ENCODE data around the gene SLC27A4.

SLC27A4 gene

DNA sequence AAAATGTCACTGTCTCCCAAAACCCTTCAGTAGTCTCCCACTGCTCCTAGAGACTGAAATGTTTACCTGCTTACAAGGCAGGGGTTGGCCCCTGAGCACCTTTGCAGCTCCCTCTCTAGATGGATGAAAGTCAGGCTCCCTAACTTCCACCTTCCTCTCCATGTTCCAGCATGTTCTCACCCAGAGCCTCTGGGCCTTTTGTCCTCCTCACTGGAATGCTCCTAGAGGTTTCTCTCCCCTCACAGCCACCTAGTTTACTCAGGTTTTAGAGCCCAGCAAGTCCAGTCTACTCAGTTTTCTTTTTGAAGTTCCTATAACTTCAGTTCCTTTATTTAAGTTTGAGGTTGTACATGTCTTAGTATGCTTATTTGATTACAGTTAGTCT is 30.0 kb downstream of the SLC27A4 start:
- FAIRE-seq: no peak

DNA sequence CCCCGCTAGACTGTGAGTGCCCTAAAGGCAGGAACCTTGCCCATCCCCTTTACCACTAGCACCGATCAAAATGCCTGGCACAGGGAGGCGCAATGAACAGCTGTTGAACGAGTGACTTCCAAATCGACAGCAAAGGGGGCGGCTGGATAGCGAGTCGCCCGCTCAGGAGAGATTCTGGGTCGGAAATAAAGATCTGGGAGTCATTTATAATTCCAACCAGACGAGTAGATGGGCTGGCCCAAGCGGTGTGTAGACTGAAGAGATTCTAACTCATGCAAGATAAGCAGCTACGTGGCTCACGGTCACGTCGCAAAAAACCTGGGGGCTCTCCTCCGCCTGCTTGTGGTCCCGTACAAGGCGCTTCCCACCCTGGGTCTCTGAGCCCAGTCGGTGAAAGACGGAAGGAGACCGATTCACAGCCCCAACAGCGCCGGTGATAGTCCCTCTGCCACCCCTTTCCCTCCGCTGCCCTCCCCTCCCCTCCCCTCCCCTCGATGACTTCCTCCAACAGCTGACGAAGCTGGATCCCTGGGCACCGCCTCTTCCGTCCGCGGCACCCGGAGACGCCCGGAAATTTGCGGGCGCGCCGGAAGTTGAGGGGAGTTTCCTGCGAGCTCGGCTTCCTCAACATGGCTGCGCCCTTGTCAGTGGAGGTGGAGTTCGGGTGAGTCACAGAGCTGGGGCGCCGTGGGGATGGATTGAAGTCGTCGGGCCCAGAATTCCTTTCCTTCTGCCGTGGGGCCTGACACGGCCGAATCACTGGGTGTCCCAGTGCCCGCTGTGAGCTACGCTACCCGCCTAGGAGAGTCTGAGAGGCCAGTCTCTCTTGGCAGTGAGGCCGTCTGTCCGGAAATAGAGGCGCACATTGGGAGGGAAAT is 30.7 kb downstream of the SLC27A4 start, which contains the start of gene URM1:
Gene URM1 (plus strand): TSS at position 623 of the 878 bp plus-strand sequence. CDS start 7 bp downstream, at position 630.
- FAIRE-seq: no peak

DNA sequence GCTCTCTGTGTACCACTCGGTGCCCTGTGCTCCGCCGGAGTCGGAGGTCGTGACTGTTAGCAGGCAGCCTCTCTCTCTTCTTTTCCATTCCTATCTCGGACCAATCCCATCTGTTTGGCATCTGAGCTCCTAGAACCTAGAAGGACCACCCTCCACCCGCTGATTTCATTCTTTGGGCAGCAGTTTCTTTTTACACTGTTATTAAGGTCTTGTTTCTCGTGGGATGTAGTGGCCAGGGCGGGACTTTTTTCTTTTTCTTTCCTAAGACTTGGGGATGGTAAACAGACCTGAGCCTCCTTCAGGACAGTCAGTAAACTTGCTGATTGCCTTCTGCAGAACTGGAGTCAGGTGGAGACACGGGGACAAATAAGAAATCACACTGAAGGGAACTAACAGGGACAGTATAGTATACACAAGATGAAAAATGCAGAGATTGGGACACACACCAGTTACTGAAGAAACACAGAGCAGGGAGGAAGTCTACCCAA is 31.3 kb downstream of the SLC27A4 start:
- FAIRE-seq: no peak

DNA sequence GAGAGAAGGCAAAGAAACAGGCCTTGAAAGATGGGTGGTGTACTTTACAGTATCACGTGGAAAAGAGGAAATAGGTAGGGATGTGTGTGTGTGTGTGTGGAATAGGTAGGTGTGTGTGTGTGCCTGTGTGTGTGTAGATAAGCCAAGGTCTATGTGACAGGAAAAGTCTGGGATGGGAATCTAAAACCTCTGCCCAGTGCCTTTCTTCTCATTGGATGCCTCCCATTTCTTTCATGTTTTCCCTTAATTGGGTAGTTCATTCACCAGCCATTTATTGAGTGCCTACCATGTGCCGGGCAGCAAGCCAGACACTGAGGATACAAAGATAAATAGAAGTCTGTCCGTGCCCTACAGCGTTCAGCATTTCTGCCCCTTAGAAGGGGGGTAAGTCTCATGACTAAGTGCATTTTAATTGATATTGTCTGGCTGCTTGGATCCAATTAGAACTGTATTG is 31.9 kb downstream of the SLC27A4 start:
- no peak for FAIRE-seq

DNA sequence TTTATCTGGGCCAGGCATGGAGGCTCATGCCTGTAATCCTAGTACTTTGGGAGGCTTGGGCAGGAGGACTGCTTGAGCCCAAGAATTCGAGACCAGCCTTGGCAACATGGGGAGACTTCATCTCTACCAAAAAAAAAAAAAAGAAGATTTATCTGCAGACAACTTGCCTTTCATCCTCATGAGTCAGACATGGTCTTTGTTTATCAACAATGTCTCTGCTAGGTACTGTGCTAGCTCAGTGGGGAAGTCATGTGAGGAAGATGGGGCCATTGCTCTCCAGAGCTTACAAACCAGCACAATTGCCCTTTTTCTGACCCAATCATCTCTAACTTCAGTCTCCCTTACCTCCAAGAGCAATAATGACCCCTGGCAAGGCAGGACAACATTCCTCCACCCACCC is 32.5 kb downstream of the SLC27A4 start:
- no peak for FAIRE-seq

DNA sequence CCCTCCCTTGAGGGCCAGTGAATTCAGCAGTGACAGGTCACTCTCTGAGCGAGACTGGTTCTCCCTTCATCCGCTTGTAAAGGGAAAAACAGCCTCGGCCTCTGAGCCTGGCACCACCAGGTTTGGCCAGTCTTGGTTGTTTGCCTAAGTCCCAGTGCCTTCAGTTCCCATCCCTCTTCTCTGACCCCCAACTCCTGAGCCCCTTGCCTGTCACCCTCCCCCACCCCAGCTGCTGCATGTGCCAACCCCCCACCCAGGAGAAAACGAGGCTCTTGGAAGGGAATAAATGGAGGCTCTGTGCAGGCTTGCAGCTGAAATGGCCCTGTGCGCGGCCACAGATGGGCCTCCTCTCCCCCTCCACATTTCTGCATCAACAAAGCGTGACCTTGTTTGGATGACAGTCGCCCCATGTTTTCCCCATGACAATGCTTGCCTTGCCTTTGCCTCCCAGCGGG is 33.9 kb downstream of the SLC27A4 start:
- FAIRE-seq: no peak

DNA sequence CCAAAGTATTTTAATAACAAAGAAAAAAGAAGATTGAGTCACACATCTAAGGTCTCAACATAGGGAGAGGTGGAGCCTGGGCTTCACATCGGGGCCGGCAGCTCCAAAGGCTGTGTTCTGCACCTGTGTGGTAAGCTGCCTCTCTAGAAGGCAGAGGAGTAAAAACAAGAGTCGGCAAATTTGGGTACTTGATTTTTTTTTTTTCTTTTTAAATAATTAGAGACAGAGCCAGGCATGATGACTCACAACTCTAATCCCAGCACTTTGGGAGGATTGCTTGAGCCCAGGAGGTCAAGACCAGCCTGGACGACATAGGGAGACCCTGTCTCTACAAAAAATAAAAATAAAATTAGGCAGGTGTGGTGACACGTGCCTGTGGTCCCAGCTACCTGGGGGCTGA is 35.5 kb downstream of the SLC27A4 start:
- FAIRE-seq: no peak

DNA sequence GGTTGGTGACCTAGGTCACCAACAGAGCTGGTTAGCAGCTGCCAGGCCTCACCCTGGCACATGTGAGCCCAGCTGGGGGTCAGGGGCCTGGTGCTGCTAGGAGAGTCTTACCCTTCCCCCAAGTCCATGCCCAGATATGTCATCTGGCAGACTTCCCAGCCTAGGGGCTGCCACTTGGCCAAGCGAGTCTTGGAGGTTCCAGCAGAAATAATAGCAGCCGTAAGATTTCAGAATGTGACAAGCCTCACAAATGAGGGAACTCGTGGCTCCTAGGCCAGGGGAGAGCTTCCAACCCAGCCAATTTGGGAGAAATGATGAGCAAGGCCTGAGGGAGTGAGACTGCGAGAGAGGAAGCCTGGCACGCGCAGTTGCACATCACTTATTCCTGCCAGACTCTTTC is 41.9 kb downstream of the SLC27A4 start:
- FAIRE-seq: no peak

DNA sequence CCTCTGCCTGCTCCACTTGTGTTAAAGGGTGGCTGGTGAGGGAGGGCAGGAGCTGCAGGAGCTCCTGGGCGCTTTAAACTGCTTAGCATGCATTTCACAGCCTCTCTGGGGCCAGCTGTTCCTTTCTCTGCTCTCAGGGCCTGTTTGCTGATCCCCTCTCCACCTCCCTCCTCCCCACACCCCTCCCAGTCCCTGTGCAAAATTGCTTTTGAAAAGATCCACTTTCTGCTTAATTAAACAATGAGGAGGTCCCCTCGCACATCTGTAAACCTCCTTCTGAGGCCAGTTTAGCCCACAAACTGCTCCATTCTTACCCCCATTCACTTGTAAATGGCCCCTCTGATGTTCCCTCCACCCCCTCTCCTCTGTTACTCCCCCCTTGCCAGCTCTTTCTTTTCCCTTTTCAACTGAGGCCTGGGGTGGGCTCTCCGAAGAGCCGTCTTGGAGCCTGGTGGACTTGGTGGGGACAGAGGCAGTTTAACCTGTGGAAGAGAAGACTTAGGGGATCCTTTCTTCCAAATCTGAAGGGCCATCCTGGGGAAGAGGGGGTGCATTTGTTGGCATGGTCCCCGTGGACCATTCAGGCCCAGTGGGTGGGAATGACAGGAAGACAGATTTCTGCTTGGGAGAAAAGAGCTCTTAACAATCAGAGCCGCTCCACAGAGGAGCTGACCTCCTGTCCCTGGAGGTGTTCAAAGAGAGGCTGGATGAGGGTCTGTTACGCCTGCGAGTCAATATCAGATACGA is 42.9 kb downstream of the SLC27A4 start:
- FAIRE-seq: no peak

DNA sequence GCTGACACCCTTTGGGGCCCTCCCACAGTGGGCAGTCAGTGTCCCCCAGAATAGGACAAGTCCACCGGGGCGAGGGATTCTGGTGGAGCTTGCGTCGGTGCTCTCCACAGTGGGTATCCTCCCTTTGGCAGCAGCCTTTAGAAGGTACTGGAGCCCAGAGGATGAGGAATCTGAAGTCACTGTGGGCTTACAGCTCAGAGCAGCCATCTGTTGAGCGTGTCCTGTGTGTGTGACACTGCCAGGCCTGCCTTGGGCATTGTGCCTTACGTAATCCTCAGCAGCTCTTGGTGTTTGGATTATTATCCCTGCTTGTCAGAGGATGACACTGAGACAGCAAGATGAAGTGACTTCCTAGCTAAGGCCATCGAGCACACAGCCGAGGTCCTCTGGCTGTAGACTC is 43.5 kb downstream of the SLC27A4 start:
- FAIRE-seq: no peak

DNA sequence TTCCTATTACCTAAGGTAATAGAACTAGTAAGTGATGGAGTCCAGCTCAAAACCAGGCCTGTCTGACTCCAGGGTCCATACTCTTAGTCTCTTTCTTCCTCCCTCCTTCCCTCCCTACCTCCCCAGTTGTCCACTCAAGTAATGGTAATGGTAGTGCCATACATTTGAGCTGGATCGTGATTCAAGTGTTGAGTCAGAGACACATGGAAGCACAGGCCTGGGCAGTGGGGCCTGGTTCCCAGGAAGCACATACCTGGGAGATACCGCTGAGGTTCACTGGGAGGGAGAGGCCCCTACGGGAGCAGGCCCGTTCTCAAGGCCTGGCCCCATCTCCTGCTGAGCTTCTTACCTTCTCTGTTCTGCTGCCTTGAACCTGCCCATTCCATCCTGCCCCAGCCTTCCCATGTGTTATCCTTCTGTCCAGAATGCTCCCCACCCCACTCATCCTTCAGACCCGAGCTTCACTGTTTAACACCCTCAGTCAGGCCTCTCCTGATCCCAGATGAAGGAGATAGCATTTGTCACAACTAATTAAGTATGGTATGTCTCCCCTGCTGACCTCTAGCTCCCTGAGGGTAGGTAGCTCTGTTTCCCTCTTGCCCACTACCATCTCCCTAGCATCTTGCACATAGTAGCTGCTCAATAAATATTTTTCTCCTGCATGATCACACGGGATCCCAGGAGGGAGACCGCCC is 44.6 kb downstream of the SLC27A4 start:
- no peak for FAIRE-seq

DNA sequence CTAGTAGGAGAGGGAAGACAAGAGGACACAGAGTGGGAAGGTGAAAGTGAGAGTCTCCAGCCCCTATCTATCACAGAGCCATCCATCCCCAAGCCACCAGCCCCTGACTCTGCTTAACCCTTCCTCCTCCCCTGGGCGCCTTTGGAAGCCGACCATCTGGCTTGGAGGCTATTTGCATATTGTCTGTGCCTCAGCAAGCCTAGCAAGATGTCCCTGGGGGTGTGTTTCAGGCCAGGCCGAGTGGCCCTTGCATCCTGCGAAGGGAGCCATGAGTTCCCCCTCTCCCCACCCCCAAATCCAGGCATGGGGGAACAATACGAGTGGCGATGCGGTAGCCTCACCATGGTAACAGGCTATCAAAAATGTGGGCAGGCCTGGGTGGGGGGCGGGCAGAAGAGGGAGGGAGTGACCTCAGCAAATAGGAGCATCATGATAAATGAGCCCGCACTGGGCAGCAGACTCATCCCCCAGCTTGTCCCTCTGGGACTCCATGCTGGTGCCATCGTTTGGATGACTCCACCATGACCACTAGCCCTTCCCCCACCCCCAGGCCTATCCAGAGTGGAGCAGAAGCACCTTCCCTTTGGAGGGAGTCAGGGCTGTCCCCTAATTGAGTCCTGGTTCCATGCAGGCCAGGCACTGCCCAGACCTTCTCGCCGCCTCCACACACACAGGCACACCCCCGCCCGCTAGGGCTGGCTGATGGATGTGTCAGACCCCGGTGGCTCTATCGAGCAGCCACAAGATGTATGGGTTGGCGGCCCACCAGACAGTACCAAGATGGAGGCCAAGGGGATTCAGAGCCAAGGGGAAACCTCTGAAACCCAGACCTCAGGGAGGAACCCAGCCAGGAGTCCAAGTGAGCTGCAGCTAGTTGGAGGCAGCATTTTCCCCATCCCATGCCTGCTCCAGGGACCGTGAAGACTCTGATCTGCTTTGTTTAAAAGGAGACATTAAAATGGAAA is 45.5 kb downstream of the SLC27A4 start:
- no peak for FAIRE-seq

DNA sequence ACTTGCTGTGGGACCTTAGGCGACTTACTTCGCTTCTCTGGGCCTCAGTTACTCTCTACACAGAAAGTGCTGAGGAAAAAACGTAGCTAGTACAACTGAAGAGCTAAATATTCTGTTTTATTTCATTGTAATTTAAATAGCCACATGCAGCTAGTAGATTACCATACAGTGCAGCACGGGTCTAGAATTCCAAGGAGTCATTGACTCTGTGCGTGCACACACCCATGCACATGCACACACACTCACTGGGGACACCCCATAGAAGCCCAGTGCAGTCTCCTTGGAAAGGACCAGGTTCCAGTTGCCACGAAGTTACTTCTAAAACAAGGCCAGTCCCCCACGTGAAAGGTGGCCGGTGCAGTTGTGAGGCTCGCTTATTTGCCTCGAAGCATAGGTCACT is 47.8 kb downstream of the SLC27A4 start:
- no peak for FAIRE-seq

DNA sequence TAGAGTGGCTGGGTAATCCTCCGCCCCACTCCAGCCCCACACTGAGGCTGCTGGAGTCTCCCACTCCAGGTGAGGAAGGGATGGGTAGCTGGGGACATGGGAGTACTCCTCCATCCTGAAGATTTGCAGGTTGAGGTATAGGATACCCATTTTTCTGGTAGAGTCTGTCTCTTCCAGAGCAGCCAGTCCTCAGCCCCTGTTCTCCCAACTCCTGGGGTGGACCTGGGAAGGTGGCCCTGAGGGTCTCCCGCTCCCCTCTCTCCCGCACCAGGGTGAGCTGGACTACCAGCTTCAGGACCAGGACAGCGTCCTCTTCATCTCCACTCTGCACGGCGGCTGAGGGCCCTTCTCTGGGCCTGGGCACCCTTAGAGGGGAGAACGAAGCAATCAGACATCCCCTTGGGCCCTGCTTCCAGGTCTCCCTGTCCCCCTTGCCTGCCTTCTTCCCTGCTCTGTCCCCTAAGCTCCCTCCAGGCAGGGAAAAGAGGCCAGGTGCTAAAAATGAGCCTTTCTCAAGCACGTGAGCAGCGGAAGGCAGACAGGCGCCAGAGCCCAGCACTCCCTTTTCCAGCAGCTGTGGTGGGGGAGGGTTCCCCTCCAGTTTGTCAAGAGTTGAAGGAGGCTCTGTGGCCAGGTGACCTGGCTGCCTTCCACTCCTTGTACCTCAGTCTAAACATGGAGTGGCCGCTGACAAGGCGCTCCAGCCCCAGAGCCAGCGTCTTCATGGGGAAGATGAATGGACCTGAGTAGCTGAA is 49.2 kb downstream of the SLC27A4 start:
- FAIRE-seq: no peak

DNA sequence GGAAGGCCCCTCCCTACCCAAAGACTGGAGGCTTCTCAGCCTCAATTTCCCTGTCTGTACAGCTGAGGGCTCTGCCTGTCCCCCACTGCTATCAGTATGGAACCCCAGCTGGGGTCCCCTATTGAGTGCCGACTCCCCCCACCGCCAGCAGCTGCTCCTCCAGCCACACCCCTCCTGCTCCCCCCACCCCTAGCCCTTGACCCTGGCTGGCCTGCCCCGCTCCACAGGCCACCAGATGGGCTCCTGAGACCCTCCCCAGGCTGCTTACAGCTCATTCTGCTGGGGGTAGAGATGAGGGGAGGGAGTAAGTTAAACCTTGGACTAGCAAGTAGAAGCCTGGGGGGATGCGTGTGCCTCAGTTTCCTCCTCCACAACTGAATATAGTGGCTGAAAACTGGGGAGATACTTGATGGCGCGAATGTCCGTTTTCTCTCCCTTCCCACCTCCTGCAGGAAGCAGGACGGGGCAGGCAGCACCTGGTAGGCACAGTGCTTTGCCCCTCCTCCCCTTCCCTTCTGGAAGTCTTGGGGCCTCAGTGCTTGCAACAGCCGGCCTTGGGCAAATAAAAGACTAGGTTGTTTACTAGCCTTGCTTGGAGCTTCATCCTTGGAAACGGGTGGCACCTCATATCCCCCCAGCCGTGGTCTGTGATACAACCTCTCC is 50.0 kb downstream of the SLC27A4 start:
- FAIRE-seq: no peak

DNA sequence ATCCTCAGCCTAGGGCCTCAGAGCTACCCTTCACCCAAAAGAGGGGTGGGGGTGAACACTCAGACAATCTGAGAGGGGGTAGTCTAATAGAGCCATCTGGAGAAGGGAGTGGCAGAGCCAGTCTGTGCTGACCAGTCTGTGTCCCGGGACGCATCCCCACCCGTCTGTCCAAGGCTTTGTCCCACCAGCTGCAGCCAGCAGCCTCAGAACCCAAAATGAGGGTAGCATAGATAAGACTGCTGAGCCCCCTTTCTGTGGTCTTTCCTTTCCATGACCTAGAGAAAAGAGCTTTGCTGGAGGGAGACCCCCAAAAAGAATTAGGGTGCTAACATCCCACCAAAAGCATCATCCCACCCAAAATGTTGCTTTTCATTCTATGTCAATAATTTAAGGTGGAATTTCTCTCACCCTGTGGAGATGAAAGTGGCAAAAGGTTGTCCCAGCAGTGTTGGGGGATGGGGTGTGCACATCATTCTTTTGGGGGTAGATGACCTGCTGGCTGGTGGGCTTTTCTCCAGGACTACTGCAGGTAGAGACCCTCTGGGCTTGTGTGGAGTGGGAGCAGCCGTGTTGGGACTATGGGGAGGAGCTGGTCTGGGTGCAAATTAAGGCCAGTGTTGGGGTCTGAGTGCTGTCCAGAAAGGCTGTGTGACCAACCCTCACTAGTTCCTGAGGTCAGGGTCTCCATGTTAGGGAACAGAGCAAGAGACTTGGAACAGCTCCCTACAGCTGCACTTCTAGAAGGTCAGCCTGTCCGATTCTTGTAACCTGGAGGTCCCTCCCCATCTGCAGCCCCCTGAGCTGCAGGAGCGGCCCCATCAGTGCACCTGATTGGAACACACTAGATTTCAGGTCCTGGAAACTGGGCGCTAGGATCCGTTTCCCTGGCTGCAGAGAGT is 50.7 kb downstream of the SLC27A4 start:
- FAIRE-seq: no peak

DNA sequence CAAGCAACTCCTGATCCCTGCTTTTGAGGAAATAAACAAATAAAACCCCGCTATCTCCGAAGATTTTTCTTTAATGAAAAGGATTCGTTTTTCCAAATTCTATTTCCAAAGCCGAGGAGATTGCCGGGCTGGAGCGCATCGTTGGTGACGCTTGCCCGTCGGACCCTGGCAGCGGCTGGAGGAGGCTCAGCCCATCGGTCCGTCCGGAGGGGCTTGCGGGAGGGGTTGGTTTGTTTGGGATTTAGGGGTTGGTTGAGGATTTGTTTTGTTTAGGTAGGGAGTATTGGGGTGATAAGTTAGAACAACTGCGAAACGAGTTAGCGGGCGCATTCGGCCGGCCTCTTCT is 51.6 kb downstream of the SLC27A4 start:
- FAIRE-seq: no peak

DNA sequence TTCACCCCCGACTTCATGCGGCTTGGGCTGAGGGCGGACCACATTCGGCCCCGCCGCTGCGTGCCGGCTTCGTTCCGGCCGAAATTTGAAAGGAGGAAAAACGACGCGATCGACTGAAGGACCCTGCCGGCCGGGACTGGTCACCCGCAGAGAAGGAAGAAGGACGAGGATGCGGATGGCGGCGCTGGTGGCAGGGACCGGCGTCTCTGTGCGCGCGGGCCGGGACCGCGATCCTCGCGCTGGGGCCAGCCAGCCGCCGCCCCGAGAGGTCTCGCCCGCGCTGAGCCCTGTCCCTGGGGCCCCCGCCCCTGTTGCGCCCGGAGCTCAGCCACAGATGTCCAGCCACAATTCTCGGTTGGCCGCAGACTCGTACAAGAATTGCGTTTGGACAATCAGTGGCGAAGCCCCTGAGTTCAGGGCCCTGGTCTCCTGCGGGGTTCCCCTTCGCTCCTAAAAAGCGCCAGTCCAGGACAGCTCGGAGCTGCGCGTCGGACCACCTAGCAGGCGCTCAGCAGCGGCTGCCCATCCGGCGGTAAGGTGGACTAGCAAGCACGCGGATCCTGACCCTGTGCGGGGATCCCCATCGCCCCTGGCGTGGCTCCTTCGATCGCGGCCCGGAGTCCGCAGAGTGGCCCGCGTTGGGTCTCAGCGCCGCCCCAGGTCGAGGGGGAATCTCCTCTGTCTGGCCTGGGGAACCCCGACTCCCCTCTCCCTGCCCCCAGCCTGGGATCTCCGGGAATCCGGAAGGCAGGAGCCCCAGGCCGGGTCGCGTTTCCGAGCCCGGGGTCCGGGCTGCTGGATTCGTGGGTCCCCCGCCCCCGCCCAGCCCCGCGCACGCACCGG is 52.2 kb downstream of the SLC27A4 start:
- no peak for FAIRE-seq

Measured in islet of Langerhans (tissue), 1 donor.